HepG2 (cell line): ENCODE results near the gene EDAR. TPM values are rescaled to one million over a fixed set of nuclear protein-coding genes. Genes with fewer than 3 reads are reported as not detected.

ENCODE experiments used
- ATAC-seq: fragments of 200-7000 bp; cut with Tn5 transposase; 3 replicates; pipeline ENCODE4 v1.9.1; 2020; ENCODE audit warnings: mild to moderate bottlenecking, moderate library complexity
- BruUV-seq: library from RNA; stranded (reverse); fragments of 400-500 nt; replicated peaks from 2 replicates; lab custom pipeline; 2021; lab: Mats Ljungman, UMichigan
- CTCF ChIA-PET: fragments of 300-600 bp; formaldehyde crosslinking; extraction: SDS; loops from one replicate; lab custom pipeline; 2021; ENCODE audit warnings: low total read pairs, inconsistent platforms, low intra/inter-chr PET ratio; lab: Yijun Ruan, JAX
- POLR2A ChIA-PET: fragments of 350-600 bp; sonication (Branson Sonifier 250); formaldehyde crosslinking; loops from one replicate; lab custom pipeline; 2020; ENCODE audit warnings: antibody characterized with exemption, inconsistent platforms; lab: Yijun Ruan, JAX
- DNase-seq: peaks from one replicate; pipeline ENCODE4 v3.0.0-alpha.2; 2015; ENCODE audit warnings: low spot score
- FAIRE-seq: peaks from 3 replicates; lab custom pipeline; 2011; peaks lifted over from hg19 to GRCh38; lab: Jason Lieb, UNC
- H2AFZ ChIP-seq: one replicate; pipeline ENCODE4 v1.6.1; 2011; ENCODE audit warnings: low read length, inconsistent platforms
- H3K27ac ChIP-seq: fragments of 300-600 bp; 3 replicates; pipeline ENCODE4 v1.8.0; 2011; ENCODE audit warnings: mixed run types, mild to moderate bottlenecking, mixed read lengths, low read length, inconsistent platforms; ENCODE audit not compliant: insufficient read depth; ENCODE audit errors: extremely low read length
- H3K27me3 ChIP-seq, 2 experiments: fragments of 200-600 bp in 1 of 2; 2 replicates in 1 of 2; 3 replicates in 1 of 2; pipeline versions ENCODE4 v1.6.0 to v1.8.0; 2011; ENCODE audit warnings: low read length in 2 of 2, mild to moderate bottlenecking in 2 of 2, moderate library complexity in 2 of 2, inconsistent platforms in 1 of 2; ENCODE audit not compliant: insufficient read depth in 2 of 2, control insufficient read depth in 1 of 2
- H3K36me3 ChIP-seq, 2 experiments: fragments of 200-600 bp in 1 of 2; replicated peaks in 1 of 2; 2 replicates in 1 of 2; 3 replicates in 1 of 2; pipeline versions ENCODE4 v1.5.1 to v1.8.0; 2011; ENCODE audit warnings: low read length in 2 of 2, inconsistent platforms in 1 of 2; ENCODE audit not compliant: insufficient read depth in 2 of 2, control insufficient read depth in 1 of 2
- H3K4me1 ChIP-seq: 2 replicates; pipeline ENCODE4 v1.5.1; 2012; ENCODE audit warnings: low read length, inconsistent platforms; ENCODE audit not compliant: insufficient read depth
- H3K4me2 ChIP-seq: 2 replicates; pipeline ENCODE4 v1.6.0; 2011; ENCODE audit warnings: low read depth, low read length, inconsistent platforms
- H3K4me3 ChIP-seq, 3 experiments: fragments of 200-600 bp in 1 of 3; sonication (generic), shearing (Covaris generic) in 1 of 3; replicated peaks in 1 of 3; 2 replicates each; pipeline ENCODE4 v1.5.1; 2011 to 2016; ENCODE audit warnings: low read length in 3 of 3, inconsistent platforms in 2 of 3, low read depth in 2 of 3, mild to moderate bottlenecking in 2 of 3, control low read depth in 1 of 3, mixed read lengths in 1 of 3; ENCODE audit not compliant: insufficient read depth in 1 of 3
- H3K79me2 ChIP-seq: one replicate; pipeline ENCODE4 v1.6.1; 2011; ENCODE audit warnings: low read length, inconsistent platforms; ENCODE audit not compliant: insufficient read depth
- H3K9ac ChIP-seq: 2 replicates; pipeline ENCODE4 v1.6.0; 2011; ENCODE audit warnings: mild to moderate bottlenecking, low read depth, low read length, inconsistent platforms; ENCODE audit not compliant: insufficient read depth
- H3K9me3 ChIP-seq: 2 replicates; pipeline ENCODE4 v1.5.1; 2012; ENCODE audit warnings: mild to moderate bottlenecking, low read length
- H4K20me1 ChIP-seq: 2 replicates; pipeline ENCODE4 v1.6.0; 2011; ENCODE audit warnings: inconsistent platforms, mild to moderate bottlenecking, low read length, moderate library complexity; ENCODE audit not compliant: insufficient read depth
- CAMTA2 ChIP-seq: sonication (generic); formaldehyde crosslinking; IDR thresholded peaks from 2 replicates; pipeline ENCODE4 v1.4.0; 2020; ENCODE audit warnings: mild to moderate bottlenecking, missing genetic modification reagents, borderline replicate concordance
- DNMT1 ChIP-seq: sonication (generic); formaldehyde crosslinking; IDR thresholded peaks from 2 replicates; pipeline ENCODE4 v1.5.1; 2020; ENCODE audit warnings: mild to moderate bottlenecking, missing genetic modification reagents
- MED8 ChIP-seq: sonication (generic); formaldehyde crosslinking; IDR thresholded peaks from 2 replicates; pipeline ENCODE4 v1.8.1; 2023; ENCODE audit warnings: mild to moderate bottlenecking, missing genetic modification reagents; ENCODE audit not compliant: insufficient replicate concordance
- RXRB ChIP-seq: IDR thresholded peaks from 2 replicates; pipeline ENCODE4 v1.6.1; 2016; ENCODE audit warnings: borderline replicate concordance, missing genetic modification reagents, missing compliant biosample characterization
- SP1 ChIP-seq, 2 experiments: fragments of 450-650 bp in 1 of 2; sonication (generic) in 1 of 2; formaldehyde crosslinking in 1 of 2; IDR thresholded peaks; 2 replicates each; pipeline versions ENCODE4 v1.4.0 to v1.6.1; 2016 to 2020; ENCODE audit warnings: missing genetic modification reagents in 1 of 2
- STAT5B ChIP-seq: sonication (generic); formaldehyde crosslinking; IDR thresholded peaks from 2 replicates; pipeline ENCODE4 v1.4.0; 2020; ENCODE audit warnings: missing genetic modification reagents
- TFAP4 ChIP-seq: sonication (generic); IDR thresholded peaks from 2 replicates; pipeline ENCODE4 v1.6.1; 2016; ENCODE audit warnings: low read depth, borderline replicate concordance
- ZNF34 ChIP-seq: sonication (generic); formaldehyde crosslinking; IDR thresholded peaks from 2 replicates; pipeline ENCODE4 v1.4.0; 2020; ENCODE audit warnings: mild to moderate bottlenecking, missing genetic modification reagents, borderline replicate concordance
- ZNF496 ChIP-seq: sonication (generic); formaldehyde crosslinking; IDR thresholded peaks from 2 replicates; pipeline ENCODE4 v1.8.1; 2023; ENCODE audit warnings: mild to moderate bottlenecking, moderate library complexity, missing genetic modification reagents; ENCODE audit not compliant: insufficient replicate concordance
- ZNF513 ChIP-seq: sonication (generic); formaldehyde crosslinking; conservative IDR thresholded peaks from 2 replicates; pipeline ENCODE4 v1.5.0; 2020; ENCODE audit warnings: missing genetic modification reagents
- ZNF557 ChIP-seq: sonication (generic); formaldehyde crosslinking; IDR thresholded peaks from 2 replicates; pipeline ENCODE4 v1.4.0; 2020; ENCODE audit warnings: missing genetic modification reagents
- ZNF644 ChIP-seq: IDR thresholded peaks from 2 replicates; pipeline ENCODE4 v1.6.1; 2016; ENCODE audit warnings: low read depth
- ZSCAN30 ChIP-seq: sonication (generic); formaldehyde crosslinking; IDR thresholded peaks from 2 replicates; pipeline ENCODE4 v1.5.0; 2020; ENCODE audit warnings: mild to moderate bottlenecking, missing genetic modification reagents
- WGBS: methylation state at CpG from one replicate; pipeline ENCODE4 v1.1.6; 2017; ENCODE audit warnings: low lambda C conversion rate; 5-methylcytosine and 5-hydroxymethylcytosine counted together
- in situ Hi-C: cut with HindIII; loops from 2 replicates; pipeline ENCODE4 v1.10.0; 2017; ENCODE audit warnings: low pct_unique_long_range_greater_than_20kb; ENCODE audit not compliant: extremely low pct_ligation_motif_present
- intact Hi-C: fragments of 100-400 bp; cut with micrococcal nuclease; formaldehyde crosslinking; loops from one replicate; pipeline ENCODE4 v1.10.0; 2022; ENCODE audit not compliant: unreplicated experiment
- polyA plus RNA-seq, 8 experiments: library from polyadenylated mRNA; depleted of rRNA in 3 of 8; stranded (reverse) in 7 of 8; unstranded in 1 of 8; fragments of >200 nt; fragmentation: Illumina TruSeq in 4 of 8; extraction: Trizol in 4 of 8; gene quantifications; 2 replicates each; pipeline versions ENCODE4 v1.2.1 to v1.2.3, GENCODE V29; 2011 to 2016; ENCODE audit warnings: low read depth in 4 of 8, missing spikeins in 1 of 8, mixed read lengths in 1 of 8; ENCODE audit not compliant: insufficient read depth in 1 of 8
- total RNA-seq, 5 experiments: library from RNA; depleted of rRNA; stranded (reverse); fragments of >200 nt; fragmentation: Illumina TruSeq; extraction: Trizol; gene quantifications; 2 replicates each; pipeline ENCODE4 v1.2.3, GENCODE V29; 2016; ENCODE audit warnings: low read depth in 1 of 5

Gene EDAR
- total and polyA plus RNA-seq, 2 of the 13 experiments (the other 11 are each of a cell fraction or from before 2014, with no cell fraction given), result not detected

GRCh38 chr2:108978709-108979111 lies 10.3 kb downstream of the EDAR start:
- ChIA-PET POLR2A (no interaction called here), CTCF (no interaction called here)
- WGBS, result 1% methylated on average over 7 of the region's 7 CpGs
- no peaks in the 10 kb centered on the region for H3K79me2 ChIP-seq
- H3K4me3 ChIP-seq, result no peak overlapping the region
- H3K9ac ChIP-seq, result no peak overlapping the region
- no peak overlapping the region for H3K27ac ChIP-seq
- in situ Hi-C loops (no loop called here), intact Hi-C loops (no loop called here)
- H3K27me3 ChIP-seq, result peaks cover 2 to 59% of the 10 kb centered on the region in 2 experiments; a peak in 4 of 5 replicates
- 0 out of 2 replicates have a peak overlapping the region, but pooled peaks have one; percentile 14 for H3K4me2 ChIP-seq
- H3K4me1 ChIP-seq, result peaks cover 28% of the 10 kb centered on the region
- ATAC-seq (no peak), DNase-seq (no peak), FAIRE-seq (no peak)
- TF ChIP-seq ZNF34 (CRISPR knock-in tag) (no peak), MED8 (CRISPR knock-in tag) (no peak), ZNF644 (CRISPR knock-in tag) (no peak), ZSCAN30 (no peak), ZNF496 (CRISPR knock-in tag) (no peak), TFAP4 (no peak), ZNF513 (no peak), DNMT1 (no peak), RXRB (CRISPR knock-in tag) (no peak), CAMTA2 (CRISPR knock-in tag) (no peak), STAT5B (CRISPR knock-in tag) (no peak), SP1 (IDR thresholded peaks at IDR 0.05) (no peak), SP1 (CRISPR knock-in tag; IDR thresholded peaks at IDR 0.05) (no peak), ZNF557 (CRISPR knock-in tag) (no peak)
- H3K9me3 ChIP-seq, result no peaks in the 10 kb centered on the region
- H4K20me1 ChIP-seq, result no peaks in the 10 kb centered on the region
- no peak overlapping the region for H2AFZ ChIP-seq
- no TSS peak for BruUV-seq
- no peaks in the 10 kb centered on the region for H3K36me3 ChIP-seq
